Activated naive CD8-positive, alpha-beta T cell treated with anti-CD3 and anti-CD28 coated beads, Interleukin-2, amount 10 ng/mL, durations not matched to agents 7 days and 5 days (primary cell): ENCODE measurements around the gene RCOR3. TPM values are rescaled to one million over a fixed set of nuclear protein-coding genes. Genes with fewer than 3 reads are reported as not detected.
"Not testable (repeated sequence)": the region's sequence is repeated elsewhere in the genome, so short reads cannot be mapped to it uniquely, and the experiment has no call there.

Experiments
- ATAC-seq: fragments of 150-1000 bp; cut with Tn5 transposase; one replicate; pipeline ENCODE4 v1.10.0; 2021; ENCODE audit warnings: low read depth, moderate library complexity
- POLR2A ChIA-PET: fragments of 350-600 bp; sonication (Branson Sonifier 250); formaldehyde crosslinking; loops from one replicate; lab custom pipeline; 2021; ENCODE audit warnings: antibody characterized with exemption; lab: Charles Lee
- DNase-seq: peaks from one replicate; pipeline ENCODE4 v3.0.0; 2021
- H3K27ac Mint-ChIP-seq: one replicate; pipeline ENCODE4 v1.8.0; 2022; ENCODE audit warnings: mild to moderate bottlenecking, mixed read lengths
- H3K27me3 Mint-ChIP-seq: one replicate; pipeline ENCODE4 v1.8.0; 2022; ENCODE audit warnings: mild to moderate bottlenecking, moderate library complexity, mixed read lengths
- H3K36me3 Mint-ChIP-seq: one replicate; pipeline ENCODE4 v1.8.0; 2021; ENCODE audit warnings: mild to moderate bottlenecking, mixed read lengths
- H3K4me1 Mint-ChIP-seq: one replicate; pipeline ENCODE4 v1.8.0; 2021; ENCODE audit warnings: mixed read lengths
- H3K4me3 Mint-ChIP-seq: one replicate; pipeline ENCODE4 v1.8.0; 2022; ENCODE audit warnings: mild to moderate bottlenecking, moderate library complexity, mixed read lengths
- H3K9me3 Mint-ChIP-seq: one replicate; pipeline ENCODE4 v1.8.0; 2021; ENCODE audit warnings: mixed read lengths
- total RNA-seq, 2 experiments: library from RNA; stranded (reverse); gene quantifications; one replicate each; pipeline ENCODE4 v1.2.3, GENCODE V29; 2021

RCOR3 gene
- total RNA-seq = 10 to 100 TPM; 54.8 to 61.1 TPM

- Mint-ChIP-seq H3K4me3 (peak within 1 kb of the TSS; percentile 96), H3K9me3 (no peaks in the 10 kb centered on the region), H3K36me3 (peaks cover 12% of the 10 kb centered on the region), H3K27ac (peak within 1 kb of the TSS; percentile 97), H3K4me1 (peaks cover 18% of the 10 kb centered on the region), H3K27me3 (no peaks in the 10 kb centered on the region)
- DNase-seq = peak; percentile 93
- POLR2A ChIA-PET = interaction anchor here (0.8 to 1.4 kb wide), 8 partner anchors 8 to 221 kb away, joined by 3 to 13 read pairs (median 3); partner anchors contain the start of gene TRAF5
- peak; percentile 80 for ATAC-seq
Observed at GRCh38 chr1:211258756-211259637, at the start of gene RCOR3. Gene RCOR3, plus strand, starts transcription at chr1:211259366. Its CDS starts 195 bp downstream, at chr1:211259561.

DNA sequence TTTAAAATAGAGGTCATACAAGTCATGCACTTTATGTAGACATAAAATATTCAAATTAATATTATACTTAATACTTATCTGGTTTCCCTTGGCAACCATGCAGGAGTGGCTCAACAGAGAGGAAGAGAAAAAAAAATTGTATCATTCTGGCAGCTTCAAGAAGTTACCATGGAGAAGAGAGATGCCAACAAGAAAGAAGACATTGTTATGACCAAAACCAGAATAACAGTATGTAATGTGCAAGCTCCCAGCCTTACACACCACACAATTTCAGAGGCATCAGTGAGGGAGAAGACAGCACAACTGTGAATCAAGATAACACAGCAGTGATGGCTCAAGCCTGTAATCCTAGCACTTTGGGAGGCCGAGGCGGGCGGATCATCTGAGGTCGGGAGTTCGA, 49.1 kb upstream of the RCOR3 start:
- no peak for ATAC-seq

GRCh38 chr1:211210965-211211364, 48.2 kb upstream of the RCOR3 start:
- no peak for DNase-seq
- peaks cover 6% of the 10 kb centered on the region for H3K27me3 Mint-ChIP-seq
- POLR2A ChIA-PET = no interaction called here
- H3K27ac Mint-ChIP-seq = no peak overlapping the region
- H3K9me3 Mint-ChIP-seq = peaks cover 4% of the 10 kb centered on the region
- H3K4me1 Mint-ChIP-seq = no peaks in the 10 kb centered on the region
- no peak for ATAC-seq
- H3K4me3 Mint-ChIP-seq = no peak overlapping the region
- H3K36me3 Mint-ChIP-seq = no peaks in the 10 kb centered on the region

More for the DNA sequence above, 49.1 kb upstream of the RCOR3 start:
- Mint-ChIP-seq H3K4me1 (no peaks in the 10 kb centered on the region), H3K4me3 (no peak overlapping the region), H3K36me3 (no peaks in the 10 kb centered on the region), H3K27me3 (peaks cover 3% of the 10 kb centered on the region), H3K9me3 (peaks cover 4% of the 10 kb centered on the region), H3K27ac (no peak overlapping the region)
- POLR2A ChIA-PET = no interaction called here
- no peak for DNase-seq

- H3K4me3 Mint-ChIP-seq = no peak overlapping the region
- H3K9me3 Mint-ChIP-seq = peaks cover 3% of the 10 kb centered on the region
- H3K27me3 Mint-ChIP-seq = peaks cover 6% of the 10 kb centered on the region
- H3K36me3 Mint-ChIP-seq = no peaks in the 10 kb centered on the region
- no peak for ATAC-seq
- no peak for DNase-seq
- H3K4me1 Mint-ChIP-seq = peaks cover 3% of the 10 kb centered on the region
- H3K27ac Mint-ChIP-seq = no peak overlapping the region
- POLR2A ChIA-PET = no interaction called here
Observed at GRCh38 chr1:211213702-211214101, 45.5 kb upstream of the RCOR3 start.

GRCh38 chr1:211215577-211215976, 43.6 kb upstream of the RCOR3 start:
- Mint-ChIP-seq H3K4me1 (peaks cover 4% of the 10 kb centered on the region), H3K4me3 (no peak overlapping the region), H3K27ac (no peak overlapping the region), H3K9me3 (peaks cover 4% of the 10 kb centered on the region), H3K27me3 (peaks cover 10% of the 10 kb centered on the region), H3K36me3 (no peaks in the 10 kb centered on the region)
- POLR2A ChIA-PET = no interaction called here
- no peak for ATAC-seq
- DNase-seq = no peak

- H3K27ac Mint-ChIP-seq = no peak overlapping the region
- H3K9me3 Mint-ChIP-seq = peaks cover 4% of the 10 kb centered on the region
- POLR2A ChIA-PET = no interaction called here
- H3K27me3 Mint-ChIP-seq = peaks cover 9% of the 10 kb centered on the region
- no peaks in the 10 kb centered on the region for H3K36me3 Mint-ChIP-seq
- H3K4me1 Mint-ChIP-seq = peaks cover 4% of the 10 kb centered on the region
- H3K4me3 Mint-ChIP-seq = no peak overlapping the region
- ATAC-seq = no peak
- DNase-seq = no peak
Observed at GRCh38 chr1:211217392-211217791, 41.8 kb upstream of the RCOR3 start.

DNA sequence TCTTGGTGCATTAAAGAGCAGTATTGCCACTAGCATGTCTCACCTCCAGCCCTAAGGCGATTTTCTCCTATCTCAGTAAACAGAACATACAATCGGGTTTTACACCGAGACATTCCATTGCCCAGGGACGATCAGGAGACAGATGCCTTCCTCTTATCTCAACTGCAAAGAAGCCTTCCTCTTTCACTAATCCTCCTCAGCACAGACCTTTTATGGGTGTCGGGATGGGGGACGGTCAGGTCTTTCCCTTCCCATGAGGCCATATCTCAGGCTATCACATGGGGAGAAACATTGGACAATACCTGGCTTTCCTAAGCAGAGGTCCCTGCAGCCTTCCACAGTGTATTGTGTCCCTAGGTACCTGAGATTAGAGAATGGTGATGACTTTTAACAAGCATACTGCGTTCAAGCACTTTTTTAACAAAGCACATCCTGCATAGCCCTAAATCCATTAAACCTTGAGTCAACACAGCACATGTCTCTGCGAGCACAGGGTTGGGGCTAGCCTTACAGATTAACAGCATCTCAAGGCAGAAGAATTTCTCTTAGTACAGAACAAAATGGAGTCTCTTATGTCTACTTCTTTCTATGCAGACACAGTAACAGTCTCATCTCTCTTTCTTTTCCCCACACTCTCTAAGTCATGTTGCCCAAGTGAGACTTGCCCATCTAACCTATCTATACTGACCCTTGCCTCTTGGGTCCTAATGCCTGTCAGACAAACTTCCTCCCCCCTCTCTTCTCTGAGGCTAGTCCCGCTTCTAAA, 36.5 kb upstream of the RCOR3 start:
- H3K4me3 Mint-ChIP-seq, H3K9me3 Mint-ChIP-seq, H3K27ac Mint-ChIP-seq, ATAC-seq, H3K36me3 Mint-ChIP-seq, H3K4me1 Mint-ChIP-seq, POLR2A ChIA-PET, DNase-seq: not testable (repeated sequence)
- H3K27me3 Mint-ChIP-seq = peaks cover 15% of the 10 kb centered on the region

DNA sequence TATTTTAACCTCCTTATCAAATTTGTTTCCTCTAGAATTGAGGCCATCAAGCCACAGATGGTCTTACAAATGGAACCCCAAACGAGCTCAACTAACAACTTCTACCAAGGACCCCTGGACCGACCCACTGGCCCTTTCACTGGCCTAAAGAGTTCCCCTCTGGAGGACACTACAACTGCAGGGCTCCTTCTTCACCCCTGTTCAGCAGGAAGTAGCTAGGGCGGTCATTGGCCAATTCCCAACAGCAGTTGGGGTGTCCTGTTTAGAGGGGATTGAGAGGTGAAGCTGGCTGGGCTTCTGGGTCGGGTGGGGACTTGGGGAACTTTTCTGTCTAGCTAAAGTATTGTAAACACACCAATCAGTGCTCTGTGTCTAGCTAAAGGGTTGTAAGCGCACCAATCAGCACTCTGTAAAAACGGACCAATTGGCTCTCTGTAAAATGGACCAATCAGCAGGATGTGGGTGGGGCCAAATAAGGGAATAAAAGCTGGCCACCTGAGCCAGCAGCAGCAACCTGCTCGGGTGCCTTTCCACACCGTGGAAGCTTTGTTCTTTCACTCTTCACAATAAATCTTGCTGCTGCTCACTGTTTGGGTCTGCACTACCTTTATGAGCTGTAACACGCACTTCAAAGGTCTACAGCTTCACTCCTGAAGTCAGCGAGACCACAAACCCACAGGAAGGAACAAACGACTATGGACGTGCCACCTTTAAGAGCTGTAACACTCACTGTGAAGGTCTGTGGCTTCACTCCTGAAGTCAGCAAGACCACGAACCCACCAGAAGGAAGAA, 30.4 kb upstream of the RCOR3 start:
- Mint-ChIP-seq H3K4me1 (peaks cover 23% of the 10 kb centered on the region), H3K27ac (peak overlapping the region; percentile 69), H3K4me3 (peak overlapping the region; percentile 45)
- not testable (repeated sequence) for H3K27me3 Mint-ChIP-seq, H3K36me3 Mint-ChIP-seq, H3K9me3 Mint-ChIP-seq
- ATAC-seq = peak; percentile 82
- peak; percentile 45 for DNase-seq
- POLR2A ChIA-PET = interaction anchor here (0.8 to 1.3 kb wide), 2 partner anchors 30 to 32 kb away, joined by 3 to 13 read pairs; partner anchors contain the start of gene RCOR3

GRCh38 chr1:211229365-211229759, 29.8 kb upstream of the RCOR3 start:
- Mint-ChIP-seq H3K9me3 (peaks cover 3% of the 10 kb centered on the region), H3K27me3 (no peaks in the 10 kb centered on the region), H3K4me1 (peaks cover 23% of the 10 kb centered on the region), H3K27ac (peak overlapping the region; percentile 69), H3K4me3 (peak overlapping the region; percentile 45), H3K36me3 (peaks cover 7% of the 10 kb centered on the region)
- POLR2A ChIA-PET = interaction anchor here (0.8 to 1.3 kb wide), 2 partner anchors 29 to 31 kb away, joined by 3 to 13 read pairs; partner anchors contain the start of gene RCOR3
- DNase-seq = peak; percentile 41
- ATAC-seq = peak; percentile 80

GRCh38 chr1:211231873-211232272, 27.3 kb upstream of the RCOR3 start:
- DNase-seq (no peak), ATAC-seq (no peak)
- H3K36me3 Mint-ChIP-seq = peaks cover 7% of the 10 kb centered on the region
- H3K27ac Mint-ChIP-seq = no peak overlapping the region
- H3K9me3 Mint-ChIP-seq = peaks cover 3% of the 10 kb centered on the region
- peaks cover 23% of the 10 kb centered on the region for H3K4me1 Mint-ChIP-seq
- no peaks in the 10 kb centered on the region for H3K27me3 Mint-ChIP-seq
- POLR2A ChIA-PET = no interaction called here
- no peak overlapping the region for H3K4me3 Mint-ChIP-seq

DNA sequence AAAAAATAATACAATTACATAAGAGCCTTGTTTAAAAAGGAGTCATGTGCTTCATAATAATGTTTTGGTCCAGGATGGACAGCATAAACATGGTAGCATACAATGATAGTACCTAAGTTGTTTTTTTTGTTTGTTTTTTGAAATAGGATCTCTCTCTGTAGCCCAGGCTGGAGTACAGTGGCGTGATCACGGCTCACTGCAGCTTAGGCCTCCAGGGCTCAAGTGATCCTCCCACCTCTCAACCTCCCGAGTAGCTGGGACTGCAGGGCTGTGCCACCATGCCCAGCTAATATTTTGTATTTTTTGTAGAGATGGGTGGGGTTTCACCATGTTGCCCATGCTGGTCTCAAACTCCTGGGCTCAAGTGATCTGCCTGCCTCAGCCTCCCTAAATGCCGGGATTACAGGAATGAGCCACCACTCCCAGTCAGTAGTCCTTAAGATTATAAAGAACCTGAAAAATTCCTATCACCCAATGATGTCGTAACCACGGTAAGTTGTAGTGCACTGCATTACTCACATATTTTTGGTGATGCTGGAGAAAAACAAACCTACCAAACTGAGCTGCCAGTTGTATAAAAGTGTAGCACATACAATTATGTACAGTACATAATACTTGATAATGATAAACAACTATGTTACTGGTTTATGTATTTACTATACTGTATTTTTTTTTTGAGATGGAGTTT, 22.4 kb upstream of the RCOR3 start:
- Mint-ChIP-seq H3K27ac (no peak overlapping the region), H3K4me3 (no peak overlapping the region), H3K9me3 (no peaks in the 10 kb centered on the region), H3K4me1 (no peaks in the 10 kb centered on the region), H3K27me3 (peaks cover 8% of the 10 kb centered on the region), H3K36me3 (no peaks in the 10 kb centered on the region)
- POLR2A ChIA-PET = no interaction called here
- DNase-seq (no peak), ATAC-seq (no peak)

GRCh38 chr1:211237579-211237978, 21.6 kb upstream of the RCOR3 start:
- ATAC-seq (no peak), DNase-seq (no peak)
- H3K4me3 Mint-ChIP-seq = no peak overlapping the region
- no peaks in the 10 kb centered on the region for H3K4me1 Mint-ChIP-seq
- no peaks in the 10 kb centered on the region for H3K36me3 Mint-ChIP-seq
- peaks cover 8% of the 10 kb centered on the region for H3K27me3 Mint-ChIP-seq
- H3K27ac Mint-ChIP-seq = no peak overlapping the region
- no peaks in the 10 kb centered on the region for H3K9me3 Mint-ChIP-seq
- POLR2A ChIA-PET = no interaction called here
